Mesenchymal stem cell (in vitro differentiated cells and primary cell): ENCODE measurements around the gene ZNF354B. TPM values are rescaled to one million over a fixed set of nuclear protein-coding genes. Genes with fewer than 3 reads are reported as not detected.

Experiments
- DNase-seq: peaks from one replicate; pipeline ENCODE4 v3.0.0-alpha.2; 2013
- H2AFZ ChIP-seq: one replicate; pipeline ENCODE4 v1.6.1; 2013; ENCODE audit warnings: low read depth, mild to moderate bottlenecking, control low read depth, inconsistent platforms, low read length, moderate library complexity
- H2AK5ac ChIP-seq: 2 replicates; pipeline ENCODE4 v1.6.1; 2013; ENCODE audit warnings: low read length, moderate library complexity, mild to moderate bottlenecking, inconsistent platforms; ENCODE audit not compliant: severe bottlenecking
- H2BK120ac ChIP-seq: one replicate; pipeline ENCODE4 v1.6.1; 2013; ENCODE audit warnings: low read depth, mild to moderate bottlenecking, inconsistent platforms, low read length, moderate library complexity
- H2BK12ac ChIP-seq, 2 experiments: one replicate each; pipeline ENCODE4 v1.6.1; 2013; ENCODE audit warnings: inconsistent platforms in 2 of 2, low read length in 2 of 2, mild to moderate bottlenecking in 2 of 2, moderate library complexity in 2 of 2, control low read depth in 1 of 2
- H2BK15ac ChIP-seq: one replicate; pipeline ENCODE4 v1.6.1; 2013; ENCODE audit warnings: mild to moderate bottlenecking, low read depth, inconsistent platforms; ENCODE audit not compliant: poor library complexity, severe bottlenecking
- H2BK5ac ChIP-seq: 2 replicates; pipeline ENCODE4 v1.6.1; 2013; ENCODE audit warnings: low read depth, mild to moderate bottlenecking, low read length, control low read depth, inconsistent platforms; ENCODE audit not compliant: poor library complexity, severe bottlenecking
- H3K14ac ChIP-seq, 2 experiments: one replicate each; pipeline ENCODE4 v1.6.1; 2013; ENCODE audit warnings: inconsistent platforms in 2 of 2, low read length in 2 of 2, control low read depth in 1 of 2, mild to moderate bottlenecking in 1 of 2, moderate library complexity in 1 of 2
- H3K18ac ChIP-seq, 2 experiments: one replicate each; pipeline ENCODE4 v1.6.1; 2013; ENCODE audit warnings: inconsistent platforms in 2 of 2, low read length in 2 of 2, control low read depth in 1 of 2, low read depth in 1 of 2, mild to moderate bottlenecking in 1 of 2
- H3K23ac ChIP-seq, 2 experiments: one replicate each; pipeline ENCODE4 v1.6.1; 2013; ENCODE audit warnings: inconsistent platforms in 2 of 2, low read length in 2 of 2, mild to moderate bottlenecking in 2 of 2, moderate library complexity in 2 of 2, control low read depth in 1 of 2
- H3K27ac ChIP-seq: 2 replicates; pipeline ENCODE4 v1.5.1; 2013; ENCODE audit warnings: mild to moderate bottlenecking, moderate library complexity, low read length, control low read depth, inconsistent platforms; ENCODE audit not compliant: poor library complexity, severe bottlenecking
- H3K27me3 ChIP-seq, 2 experiments: 2 replicates each; pipeline versions ENCODE4 v1.6.1 to v1.7.0; 2013; ENCODE audit warnings: low read length in 2 of 2, mild to moderate bottlenecking in 2 of 2, moderate library complexity in 2 of 2, control low read depth in 1 of 2, inconsistent platforms in 1 of 2; ENCODE audit not compliant: control insufficient read depth in 1 of 2, insufficient read depth in 1 of 2
- H3K36me3 ChIP-seq, 2 experiments: 2 replicates each; pipeline versions ENCODE4 v1.6.1 to v1.7.0; 2013; ENCODE audit warnings: low read length in 2 of 2, control low read depth in 1 of 2, inconsistent platforms in 1 of 2, low read depth in 1 of 2, mild to moderate bottlenecking in 1 of 2; ENCODE audit not compliant: insufficient read depth in 2 of 2, control insufficient read depth in 1 of 2
- H3K4ac ChIP-seq, 2 experiments: one replicate each; pipeline ENCODE4 v1.6.1; 2013; ENCODE audit warnings: inconsistent platforms in 2 of 2, low read length in 2 of 2, mild to moderate bottlenecking in 2 of 2, moderate library complexity in 2 of 2, control low read depth in 1 of 2, low read depth in 1 of 2
- H3K4me1 ChIP-seq: 2 replicates; pipeline ENCODE4 v1.6.1; 2013; ENCODE audit warnings: low read depth, low read length, control low read depth; ENCODE audit not compliant: control insufficient read depth, insufficient read depth
- H3K4me2 ChIP-seq: 2 replicates; pipeline ENCODE4 v1.6.1; 2013; ENCODE audit warnings: low read length, mild to moderate bottlenecking, inconsistent platforms; ENCODE audit not compliant: poor library complexity, severe bottlenecking
- H3K4me3 ChIP-seq, 2 experiments: 2 replicates each; pipeline versions ENCODE4 v1.5.1 to v1.7.0; 2013; ENCODE audit warnings: low read length in 2 of 2, mild to moderate bottlenecking in 2 of 2, control low read depth in 1 of 2, low read depth in 1 of 2; ENCODE audit not compliant: insufficient read depth in 1 of 2
- H3K79me1 ChIP-seq: replicated peaks from 2 replicates; pipeline ENCODE4 v1.6.1; 2013; ENCODE audit warnings: mild to moderate bottlenecking, control low read depth, low read length, inconsistent platforms; ENCODE audit not compliant: poor library complexity, severe bottlenecking
- H3K9ac ChIP-seq: 2 replicates; pipeline ENCODE4 v1.7.0; 2013; ENCODE audit warnings: mild to moderate bottlenecking, low read length, moderate library complexity
- H3K9me3 ChIP-seq: 2 replicates; pipeline ENCODE4 v1.7.0; 2013; ENCODE audit warnings: mild to moderate bottlenecking, low read length; ENCODE audit not compliant: control insufficient read depth
- H4K8ac ChIP-seq: one replicate; pipeline ENCODE4 v1.6.1; 2013; ENCODE audit warnings: inconsistent platforms, mild to moderate bottlenecking, low read length, moderate library complexity
- H4K91ac ChIP-seq: one replicate; pipeline ENCODE4 v1.6.1; 2013; ENCODE audit warnings: mild to moderate bottlenecking, low read length, inconsistent platforms
- WGBS: methylation state at CpG from one replicate; pipeline ENCODE4 v1.1.7; 2013; ENCODE audit warnings: mixed read lengths; 5-methylcytosine and 5-hydroxymethylcytosine counted together
- polyA plus RNA-seq, 2 experiments: library from polyadenylated mRNA; stranded (reverse); fragments of 200-250 nt; gene quantifications; one replicate each; pipeline ENCODE4 v1.2.3, GENCODE V29; 2013

ZNF354B gene
- polyA plus RNA-seq (2013, experiment 1 of 2), result 7.5 TPM
- polyA plus RNA-seq (2013, experiment 2 of 2), result 7.6 TPM

DNA sequence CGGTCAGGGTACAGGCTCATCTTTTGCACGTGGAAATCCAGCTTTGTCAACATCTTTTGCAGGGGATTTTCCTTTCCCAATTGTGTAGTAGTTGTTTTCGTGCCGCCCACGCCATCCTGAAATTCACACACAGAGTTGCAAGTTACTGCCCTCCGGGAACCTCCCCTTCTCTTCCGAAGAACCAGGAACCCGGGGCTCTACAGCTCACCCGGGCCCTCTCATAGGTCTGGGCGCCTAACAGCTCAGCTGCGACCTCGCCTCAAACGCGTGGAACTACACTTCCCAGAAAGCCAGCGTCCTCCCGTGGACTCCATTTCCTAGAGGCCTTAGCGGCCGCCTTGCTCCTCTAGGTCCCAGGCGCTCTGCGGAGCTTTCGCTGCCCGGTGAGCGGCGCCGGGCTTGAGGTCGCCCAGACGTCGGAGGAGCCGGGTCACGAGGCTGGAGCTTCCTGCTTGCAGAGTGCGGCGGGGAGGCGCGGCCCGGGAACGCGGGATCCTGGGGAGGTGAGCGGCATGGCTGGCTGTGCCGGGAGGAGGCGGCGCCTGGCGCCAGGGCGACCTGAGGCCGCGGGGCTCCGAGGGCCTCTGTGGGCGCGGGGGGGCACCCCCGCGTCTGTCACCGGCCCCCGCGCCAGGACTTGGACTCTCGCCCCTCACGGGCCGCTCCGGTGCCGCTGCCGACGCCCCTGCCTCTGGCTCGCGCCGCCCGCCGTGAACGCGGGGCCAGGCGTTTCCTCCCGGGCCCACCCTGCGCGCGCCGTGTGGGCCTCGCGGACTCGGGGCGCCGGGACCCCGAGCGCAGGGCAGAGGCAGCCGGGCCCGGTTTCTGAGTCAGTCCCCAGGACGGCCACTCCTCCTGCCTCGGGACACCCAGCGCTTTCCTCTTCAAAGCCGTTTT lies at the start of gene ZNF354B:
TSS of gene ZNF354B (plus strand) at position 329 of the 897 bp plus-strand sequence. CDS start 1,095 bp downstream, outside the sequence.
- H3K79me1 ChIP-seq, result peaks cover 17% of the 10 kb centered on the region
- peak within 1 kb of the TSS in 1 of 2 experiments; percentile 54 for H2BK12ac ChIP-seq
- 5% methylated on average over 49 of the region's 86 CpGs for WGBS
- H3K9me3 ChIP-seq, result peaks cover 5% of the 10 kb centered on the region
- peaks cover 12 to 28% of the 10 kb centered on the region in 2 experiments for H3K36me3 ChIP-seq
- peak within 1 kb of the TSS in 1 of 2 experiments; percentile 95 for H3K14ac ChIP-seq
- H2BK5ac ChIP-seq, result no peak within 1 kb of the TSS
- peak within 1 kb of the TSS in 1 of 2 experiments; percentile 69 for H3K4ac ChIP-seq
- H2AK5ac ChIP-seq, result no peak within 1 kb of the TSS
- no peak within 1 kb of the TSS for H2BK15ac ChIP-seq
- peak within 1 kb of the TSS; percentile 8 for H4K8ac ChIP-seq
- peak within 1 kb of the TSS; percentile 54 for H3K27ac ChIP-seq
- peak within 1 kb of the TSS; percentile 87 for H3K9ac ChIP-seq
- no peaks in the 10 kb centered on the region for H3K27me3 ChIP-seq
- DNase-seq, result peak; percentile 94
- H3K4me3 ChIP-seq, result peak within 1 kb of the TSS; percentile 83 to 95
- no peak within 1 kb of the TSS for H3K23ac ChIP-seq
- no peaks in the 10 kb centered on the region for H3K4me1 ChIP-seq
- no peak within 1 kb of the TSS for H2BK120ac ChIP-seq
- H3K18ac ChIP-seq, result peak within 1 kb of the TSS; percentile 75 to 98
- peak within 1 kb of the TSS; percentile 99 for H2AFZ ChIP-seq
- H3K4me2 ChIP-seq, result peak within 1 kb of the TSS; percentile 75
- H4K91ac ChIP-seq, result peak within 1 kb of the TSS; percentile 59

DNA sequence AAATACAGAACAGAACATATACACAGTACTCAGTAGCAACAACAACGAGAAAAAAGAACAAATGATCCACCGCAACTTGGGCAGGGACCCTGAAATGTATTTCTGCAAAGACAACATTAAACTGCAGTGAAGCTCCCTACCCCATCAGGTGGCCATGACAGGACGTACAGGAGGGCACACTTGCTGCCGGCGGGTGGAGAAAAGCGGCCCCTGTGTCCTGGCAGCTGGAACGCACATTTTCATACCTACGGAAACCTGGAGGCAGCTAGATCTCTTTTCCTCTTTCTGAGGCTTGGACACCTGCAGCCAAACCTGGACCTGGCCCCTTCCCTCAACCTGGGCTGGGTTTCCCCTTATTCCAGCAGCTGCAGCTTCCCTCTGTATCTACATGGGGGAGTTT lies 42.2 kb upstream of the ZNF354B start:
- H2BK5ac ChIP-seq, result no peak overlapping the region
- WGBS, result 87% methylated on average over 8 of the region's 8 CpGs
- peaks cover 1% of the 10 kb centered on the region for H3K4me1 ChIP-seq

DNA sequence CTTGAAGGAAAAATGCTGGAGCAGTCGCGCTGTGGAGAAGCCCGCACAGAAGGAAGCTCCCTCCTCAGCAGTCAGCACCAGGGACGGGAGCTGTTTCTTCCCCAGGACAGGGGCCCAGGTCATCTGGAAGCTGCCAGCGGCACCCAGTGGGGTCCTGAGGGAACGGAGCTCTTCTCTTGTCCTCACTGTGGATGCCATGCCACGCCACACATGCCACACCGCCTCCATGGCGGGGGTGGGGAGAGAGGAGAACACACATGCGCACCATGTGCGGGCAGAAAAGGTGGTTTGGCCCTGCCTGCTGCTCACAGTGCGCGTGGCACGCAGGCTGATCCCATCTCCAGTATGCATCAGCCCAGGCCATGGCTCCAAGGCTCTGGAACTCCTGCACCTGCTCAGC lies 41.7 kb upstream of the ZNF354B start:
- Histone ChIP-seq H4K91ac (no peak overlapping the region), H4K8ac (no peak overlapping the region), H2AFZ (no peak overlapping the region), H3K27ac (no peak overlapping the region), H3K23ac (no peak overlapping the region), H2BK15ac (no peak overlapping the region), H3K36me3 (no peaks in the 10 kb centered on the region), H2BK120ac (no peak overlapping the region), H3K14ac (no peak overlapping the region), H3K4ac (no peak overlapping the region), H3K9ac (no peak overlapping the region), H3K79me1 (no peaks in the 10 kb centered on the region), H2BK12ac (no peak overlapping the region), H2BK5ac (no peak overlapping the region), H3K4me1 (peaks cover 1% of the 10 kb centered on the region), H2AK5ac (no peak overlapping the region), H3K9me3 (peaks cover 7% of the 10 kb centered on the region), H3K4me3 (no peak overlapping the region), H3K4me2 (no peak overlapping the region), H3K18ac (no peak overlapping the region), H3K27me3 (no peaks in the 10 kb centered on the region)
- 78% methylated on average over 14 of the region's 14 CpGs for WGBS
- DNase-seq, result no peak

More for the DNA sequence above, 42.2 kb upstream of the ZNF354B start:
- no peak overlapping the region for H4K8ac ChIP-seq
- H3K79me1 ChIP-seq, result no peaks in the 10 kb centered on the region
- H3K27me3 ChIP-seq, result no peaks in the 10 kb centered on the region
- H3K9me3 ChIP-seq, result peaks cover 10% of the 10 kb centered on the region
- no peaks in the 10 kb centered on the region for H3K36me3 ChIP-seq
- no peak overlapping the region for H2BK15ac ChIP-seq
- no peak overlapping the region for H2BK12ac ChIP-seq
- H2BK120ac ChIP-seq, result no peak overlapping the region
- H3K9ac ChIP-seq, result no peak overlapping the region
- H3K18ac ChIP-seq, result no peak overlapping the region
- H2AFZ ChIP-seq, result no peak overlapping the region
- no peak overlapping the region for H3K4ac ChIP-seq
- H3K4me2 ChIP-seq, result no peak overlapping the region
- DNase-seq, result no peak
- no peak overlapping the region for H3K4me3 ChIP-seq
- H3K23ac ChIP-seq, result no peak overlapping the region
- H4K91ac ChIP-seq, result no peak overlapping the region
- no peak overlapping the region for H3K27ac ChIP-seq
- no peak overlapping the region for H3K14ac ChIP-seq
- no peak overlapping the region for H2AK5ac ChIP-seq

DNA sequence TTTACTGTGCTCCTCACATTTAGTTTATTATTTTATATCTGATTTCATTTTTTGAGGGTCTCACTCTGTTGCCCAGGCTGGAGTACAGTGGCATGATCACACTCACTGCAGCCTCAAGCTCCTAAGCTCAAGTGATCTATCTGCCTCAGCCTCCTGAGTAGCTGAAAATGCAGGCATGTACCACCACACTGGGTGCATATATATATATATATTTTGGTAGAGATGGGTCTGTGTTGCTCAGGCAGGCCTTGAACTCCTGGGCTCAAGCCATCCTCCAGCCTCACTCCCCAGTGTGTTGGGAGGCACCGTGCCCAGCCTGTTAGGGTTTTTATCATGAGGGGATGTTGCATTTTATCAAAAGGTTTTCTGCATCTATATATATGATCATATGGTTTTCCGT lies 39.8 kb upstream of the ZNF354B start:
- H3K14ac ChIP-seq, result no peak overlapping the region
- WGBS, result 80% methylated on average over 1 of the region's 2 CpGs
- H3K9ac ChIP-seq, result no peak overlapping the region
- no peak overlapping the region for H3K4ac ChIP-seq
- H3K4me1 ChIP-seq, result peaks cover 1% of the 10 kb centered on the region
- H2AFZ ChIP-seq, result no peak overlapping the region
- H2BK120ac ChIP-seq, result no peak overlapping the region
- no peak overlapping the region for H3K18ac ChIP-seq
- no peak overlapping the region for H2AK5ac ChIP-seq
- no peak overlapping the region for H3K27ac ChIP-seq
- H3K4me3 ChIP-seq, result no peak overlapping the region
- no peak for DNase-seq
- H2BK15ac ChIP-seq, result no peak overlapping the region
- H3K79me1 ChIP-seq, result no peaks in the 10 kb centered on the region
- H3K23ac ChIP-seq, result no peak overlapping the region
- no peak overlapping the region for H2BK5ac ChIP-seq
- no peak overlapping the region for H4K91ac ChIP-seq
- no peak overlapping the region for H3K4me2 ChIP-seq
- peaks cover 4% of the 10 kb centered on the region for H3K9me3 ChIP-seq
- no peak overlapping the region for H4K8ac ChIP-seq
- no peak overlapping the region for H2BK12ac ChIP-seq
- H3K27me3 ChIP-seq, result no peaks in the 10 kb centered on the region
- H3K36me3 ChIP-seq, result no peaks in the 10 kb centered on the region
